Sciatic nerve (tissue), 2 donors: ENCODE measurements around the gene BMPER. TPM values are rescaled to one million over a fixed set of nuclear protein-coding genes. Genes with fewer than 3 reads are reported as not detected.

ENCODE experiments used
- ATAC-seq: fragments of 200-7000 bp; cut with Tn5 transposase; one replicate; pipeline ENCODE4 v1.9.1; 2020; ENCODE audit warnings: mild to moderate bottlenecking, moderate library complexity
- DNase-seq: peaks from one replicate; pipeline ENCODE4 v3.0.0-alpha.2; 2020; ENCODE audit warnings: low spot score
- intact Hi-C: fragments of 100-400 bp; cut with DNase I; formaldehyde crosslinking; loops from one replicate; pipeline ENCODE4 v1.14.2; 2022
- total RNA-seq: library from RNA; stranded (reverse); fragmentation: NEBNext Ultra II Directional; extraction: Animal tissue kit (Norgen Biotek cat#: 25700); gene quantifications from one replicate; pipeline ENCODE4 v1.2.1, GENCODE V29; 2021
- donor health status: DM: no; HTN: no; CAD: no.
- donor health status: DM: no; HTN: no; CAD: no.

BMPER gene
- total RNA-seq, 1 donor from 2014 or later: 18.8 TPM

DNA sequence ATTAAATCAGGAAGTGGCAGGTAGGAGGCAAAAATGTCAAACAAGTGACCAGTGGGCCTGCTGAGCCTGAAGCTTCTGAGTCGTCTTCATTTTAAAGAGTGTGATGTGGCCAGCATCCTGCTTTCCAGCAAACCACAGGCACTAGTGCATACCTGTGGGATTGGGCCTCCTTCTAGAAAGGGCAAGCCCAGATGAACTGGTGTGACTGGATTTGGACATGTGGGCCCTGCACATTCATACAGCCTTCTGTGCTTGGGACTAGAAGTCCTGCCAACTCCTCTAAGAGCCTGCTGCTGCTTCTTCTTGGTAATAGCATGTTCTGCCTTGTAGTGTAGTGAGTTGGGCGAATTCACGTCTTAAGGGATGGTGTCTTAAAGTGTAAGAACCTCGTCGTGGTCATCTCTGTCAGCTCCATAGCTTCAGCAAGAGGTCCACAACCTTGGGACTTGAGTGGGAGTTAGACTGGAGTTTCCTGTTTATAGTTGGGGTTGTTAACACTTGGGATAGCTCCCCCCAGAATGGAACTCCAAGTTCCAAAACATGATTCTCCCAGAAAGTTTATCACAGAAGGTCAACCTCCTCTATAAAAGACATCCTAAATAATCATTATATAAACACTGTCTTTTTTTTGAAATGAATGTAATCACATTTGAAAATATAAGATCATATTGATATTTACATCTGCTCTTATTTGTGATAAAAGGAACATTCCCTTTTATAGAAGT, 11.2 kb downstream of the BMPER start:
- intact Hi-C loops: no loop called here
- DNase-seq: no peak
- no peak for ATAC-seq

DNA sequence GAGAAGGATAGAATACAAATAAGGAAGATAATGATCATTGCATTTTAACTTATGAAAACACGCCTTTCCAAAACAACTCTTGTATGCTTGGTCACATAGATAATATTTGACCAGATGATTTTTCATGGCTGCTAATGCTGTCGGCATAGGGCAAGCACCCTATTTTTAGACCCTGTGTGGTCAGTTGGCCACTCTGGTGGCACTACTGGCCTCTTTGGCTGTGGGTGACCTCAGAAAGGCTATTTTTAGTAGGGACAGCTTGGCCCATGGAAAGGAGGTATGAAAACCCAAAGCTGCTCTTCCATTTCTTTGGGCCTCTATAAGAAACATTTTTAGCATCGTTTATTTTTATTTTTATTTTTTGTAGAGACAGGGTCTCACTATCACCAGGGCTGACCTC, 12.3 kb downstream of the BMPER start:
- ATAC-seq (no peak), DNase-seq (no peak)
- intact Hi-C loops: no loop called here

DNA sequence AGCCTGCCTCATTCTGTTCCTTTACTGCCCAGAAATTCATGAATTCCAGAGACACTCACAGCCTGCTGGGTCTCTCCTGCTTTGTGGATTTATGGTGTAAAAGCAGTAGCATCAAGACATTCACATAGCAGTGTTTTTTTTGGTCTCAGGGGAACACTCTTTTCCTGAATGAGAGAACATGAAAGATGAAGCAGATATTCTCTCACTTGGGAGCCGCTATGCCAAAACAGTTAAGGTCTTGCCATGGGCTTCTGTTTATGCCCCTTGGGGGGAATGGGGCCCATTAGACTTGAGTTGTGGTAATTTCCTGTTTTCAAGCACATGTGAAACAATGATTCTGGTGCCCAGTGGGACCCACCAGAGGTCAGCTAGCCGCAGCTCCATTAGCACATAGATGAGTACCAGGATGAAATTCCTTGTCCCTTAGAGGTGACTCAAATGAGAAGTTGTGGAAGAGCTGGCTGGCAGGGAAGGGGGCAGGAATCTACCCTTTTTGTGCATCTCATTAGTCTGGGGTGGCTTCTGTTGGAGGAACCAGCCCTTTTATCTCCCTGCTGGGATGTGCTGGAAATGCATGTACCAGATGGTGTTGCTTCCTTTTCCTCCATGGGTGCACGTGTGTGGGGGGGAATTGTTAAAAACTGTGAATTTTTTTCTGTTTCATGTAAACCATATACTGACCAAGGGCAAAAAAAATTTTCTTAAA, 13.3 kb downstream of the BMPER start:
- intact Hi-C loops: no loop called here
- ATAC-seq: no peak
- no peak for DNase-seq

DNA sequence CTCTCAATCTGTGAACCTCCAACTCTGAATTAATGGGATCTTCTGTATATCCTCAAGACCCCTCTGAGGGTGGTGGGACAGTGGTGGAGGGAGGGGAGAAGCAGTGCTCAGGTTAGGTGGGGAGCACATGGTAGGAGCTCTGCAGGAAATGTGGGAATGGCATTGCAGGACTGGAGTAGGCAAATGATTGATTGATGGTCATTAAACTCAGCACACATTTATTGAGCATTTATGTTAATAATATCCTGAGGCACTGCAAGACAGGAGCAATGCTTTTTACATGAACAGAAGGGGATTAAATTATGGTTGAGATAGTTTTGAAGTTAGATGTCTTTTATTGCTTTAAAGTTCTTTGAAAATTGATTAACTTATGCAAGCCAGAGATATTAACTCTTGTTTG, 14.1 kb downstream of the BMPER start:
- ATAC-seq (no peak), DNase-seq (no peak)
- intact Hi-C loops: no loop called here

DNA sequence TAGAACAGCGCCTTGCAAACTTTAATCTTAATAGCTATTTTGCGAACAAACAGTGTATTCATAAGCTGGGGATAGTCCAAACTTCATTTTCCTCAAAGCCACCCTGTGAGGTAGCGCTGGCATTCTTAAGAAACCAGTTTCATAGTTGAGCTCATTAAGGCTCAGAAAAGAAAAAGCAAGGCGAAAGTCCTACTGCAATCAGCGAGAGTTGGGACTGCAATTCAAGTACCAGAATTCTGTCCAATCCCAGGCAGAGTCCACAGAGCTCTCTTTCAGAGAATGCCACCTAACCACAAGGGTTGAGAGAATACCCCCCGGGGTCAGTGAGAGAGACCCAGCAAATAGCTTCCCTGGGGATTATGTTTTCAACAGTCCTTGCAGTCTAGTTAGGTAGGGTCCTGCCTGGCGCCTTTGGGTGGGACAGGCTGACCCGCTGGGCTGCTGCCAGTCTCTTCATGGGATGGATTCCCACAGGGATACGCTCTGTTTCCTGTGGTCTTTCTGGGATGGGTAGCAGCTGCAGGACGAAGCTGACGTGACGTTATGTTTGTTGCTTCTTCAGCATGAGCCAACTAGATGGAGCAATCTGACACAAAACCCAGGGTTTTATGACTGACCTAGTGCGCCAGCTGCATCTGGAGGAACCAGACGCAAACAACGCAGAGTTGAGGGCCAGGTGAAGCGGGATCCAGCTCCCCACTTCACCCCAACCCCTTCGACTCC, 16.0 kb downstream of the BMPER start:
- ATAC-seq (peak; percentile 90), DNase-seq (peak; percentile 69)
- intact Hi-C loops: no loop called here

DNA sequence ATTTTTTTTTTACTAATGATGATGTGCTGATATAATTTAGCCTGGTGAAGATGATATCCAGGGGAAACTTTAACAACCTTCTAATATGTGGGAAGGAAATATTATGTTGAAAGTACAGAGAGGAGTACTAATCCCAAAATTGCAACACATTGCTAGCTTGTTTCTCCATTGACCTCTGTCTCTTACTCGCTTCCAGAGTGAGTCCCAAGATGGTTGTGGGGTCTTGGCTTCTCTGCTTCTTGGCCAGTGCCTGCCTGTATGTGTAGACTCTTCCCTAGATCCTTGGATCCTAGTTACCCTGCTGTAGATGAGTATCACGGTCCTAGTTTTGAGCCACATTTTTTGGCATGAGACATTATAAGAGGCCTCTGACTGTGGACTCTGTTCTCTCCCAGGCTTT, 17.5 kb downstream of the BMPER start:
- intact Hi-C loops: no loop called here
- DNase-seq: no peak
- ATAC-seq: peak; percentile 93

DNA sequence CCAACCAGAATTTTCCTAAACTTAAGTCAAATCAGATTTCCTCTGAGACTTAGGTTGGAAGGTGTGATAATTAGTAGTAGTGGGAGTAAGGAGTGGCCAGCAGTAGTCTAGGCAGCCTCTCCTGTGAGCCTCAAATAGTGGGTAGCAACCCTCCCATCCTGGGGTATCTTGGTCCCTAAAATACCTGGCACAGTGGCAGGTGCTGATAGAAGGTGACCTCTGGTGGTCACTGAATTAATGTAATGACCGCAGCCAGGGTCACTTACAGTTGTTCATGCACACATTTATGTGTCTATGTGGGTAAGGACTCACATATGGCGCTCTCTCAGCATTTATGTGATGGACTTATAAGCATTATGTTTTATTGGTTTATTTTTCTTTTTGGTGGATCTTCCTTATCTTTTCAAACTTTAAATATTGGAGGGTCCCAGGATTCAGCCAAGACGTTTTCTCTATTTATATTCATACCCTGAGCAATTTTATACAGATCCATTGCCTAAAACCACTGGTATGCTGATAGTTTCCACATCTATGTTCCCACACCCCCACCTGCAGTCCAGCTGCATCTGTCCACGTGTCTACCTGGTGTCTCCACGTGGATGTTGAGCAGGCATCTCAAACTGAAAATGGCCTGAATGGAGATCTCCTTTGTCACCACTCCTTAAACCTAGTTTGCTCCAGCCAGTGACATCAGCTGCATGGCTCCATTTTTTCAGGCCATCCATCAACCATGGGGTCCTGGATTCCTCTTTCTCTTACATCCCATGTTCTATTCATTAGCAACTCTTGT, 18.3 kb downstream of the BMPER start:
- intact Hi-C loops: no loop called here
- no peak for DNase-seq
- no peak for ATAC-seq

DNA sequence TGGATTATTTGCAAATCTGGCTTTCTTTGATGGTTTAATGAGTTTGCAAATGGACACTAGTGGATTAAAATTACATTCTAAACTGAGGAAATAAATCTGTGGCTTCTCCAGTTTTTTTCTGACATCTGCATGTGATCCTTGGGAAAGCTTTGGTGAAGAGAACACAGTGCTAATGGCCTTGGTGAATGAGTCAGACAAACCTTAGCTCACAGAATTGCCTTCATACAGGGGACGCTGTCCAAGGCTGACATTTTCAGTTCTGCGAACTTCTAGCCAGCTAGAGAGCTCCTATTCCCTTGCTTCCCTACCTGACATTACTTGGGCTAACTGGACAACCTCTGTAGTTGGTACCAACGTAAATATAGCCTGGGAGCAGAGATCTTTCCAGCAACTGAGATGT, 21.2 kb downstream of the BMPER start:
- DNase-seq (no peak), ATAC-seq (no peak)
- intact Hi-C loops: no loop called here

DNA sequence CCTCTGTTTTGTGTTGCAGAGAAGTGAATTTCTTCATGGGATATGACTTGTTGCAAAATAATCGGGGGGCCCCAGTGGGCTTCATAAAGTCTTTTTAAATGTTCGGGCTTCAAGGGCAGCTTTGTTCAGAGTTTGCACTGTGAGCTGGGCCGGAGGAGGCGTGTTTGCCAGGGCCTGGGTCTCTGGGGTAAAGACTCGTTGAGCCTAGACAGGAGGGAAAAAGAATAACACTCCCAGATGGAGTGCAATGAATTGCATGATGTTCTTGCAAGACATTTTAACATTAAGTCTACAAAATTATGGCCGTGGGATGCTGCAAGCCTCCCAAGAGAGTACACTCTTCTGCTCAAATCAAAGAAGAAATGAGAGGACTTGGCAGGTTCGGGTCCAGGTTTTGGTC, 23.6 kb downstream of the BMPER start:
- no peak for DNase-seq
- intact Hi-C loops: no loop called here
- ATAC-seq: peak; percentile 79

DNA sequence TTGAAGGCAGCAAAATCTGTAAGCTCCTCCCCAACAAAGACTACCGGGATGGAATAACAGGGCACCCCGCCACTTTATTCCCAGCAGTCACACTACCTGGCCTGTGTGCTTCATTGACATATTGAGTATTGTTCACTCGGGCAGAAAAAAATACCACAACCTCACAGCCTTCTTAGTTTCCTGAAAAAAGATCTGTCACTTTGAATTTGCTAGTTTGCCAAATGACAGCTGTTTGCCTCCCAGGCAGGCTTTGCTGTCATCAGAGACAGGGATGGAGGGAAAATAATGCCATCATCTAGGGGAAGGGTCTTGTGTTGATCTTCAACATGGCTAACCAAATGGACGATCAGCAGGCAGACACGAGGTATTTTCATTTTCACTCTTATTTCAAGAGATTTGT, 26.9 kb downstream of the BMPER start:
- intact Hi-C loops: no loop called here
- ATAC-seq (no peak), DNase-seq (no peak)

DNA sequence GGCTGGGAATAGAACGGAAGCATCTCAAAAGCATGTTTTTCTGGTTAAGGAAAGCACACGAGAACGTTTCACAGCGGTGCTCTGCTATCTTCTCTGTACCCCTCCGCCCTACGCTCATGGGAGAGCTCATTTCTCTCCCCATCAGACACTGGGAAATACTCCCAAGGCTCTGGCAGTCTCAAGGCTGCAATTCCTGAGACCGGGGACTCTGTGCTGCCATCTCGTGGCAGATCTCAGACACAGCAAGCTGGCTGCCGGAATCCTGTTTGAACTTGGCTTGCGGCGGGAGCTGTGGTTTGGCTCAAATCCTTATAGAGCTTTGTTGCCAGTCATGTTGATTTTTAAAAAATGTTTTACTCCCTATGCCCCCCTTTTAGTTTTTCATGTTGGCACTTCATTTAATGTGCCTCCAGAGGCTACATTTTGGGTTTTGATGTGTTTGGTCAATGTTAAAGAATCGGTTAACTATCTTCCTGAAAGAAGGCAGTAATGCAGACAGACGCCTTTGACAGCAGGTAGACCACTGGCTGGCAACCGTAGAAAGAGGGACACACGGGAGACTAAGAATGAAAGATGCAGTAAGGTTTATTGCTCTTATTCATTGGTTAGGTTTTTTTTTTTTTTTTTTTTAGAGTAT, 27.6 kb downstream of the BMPER start:
- intact Hi-C loops: no loop called here
- peak; percentile 92 for DNase-seq
- ATAC-seq: peak; percentile 89

DNA sequence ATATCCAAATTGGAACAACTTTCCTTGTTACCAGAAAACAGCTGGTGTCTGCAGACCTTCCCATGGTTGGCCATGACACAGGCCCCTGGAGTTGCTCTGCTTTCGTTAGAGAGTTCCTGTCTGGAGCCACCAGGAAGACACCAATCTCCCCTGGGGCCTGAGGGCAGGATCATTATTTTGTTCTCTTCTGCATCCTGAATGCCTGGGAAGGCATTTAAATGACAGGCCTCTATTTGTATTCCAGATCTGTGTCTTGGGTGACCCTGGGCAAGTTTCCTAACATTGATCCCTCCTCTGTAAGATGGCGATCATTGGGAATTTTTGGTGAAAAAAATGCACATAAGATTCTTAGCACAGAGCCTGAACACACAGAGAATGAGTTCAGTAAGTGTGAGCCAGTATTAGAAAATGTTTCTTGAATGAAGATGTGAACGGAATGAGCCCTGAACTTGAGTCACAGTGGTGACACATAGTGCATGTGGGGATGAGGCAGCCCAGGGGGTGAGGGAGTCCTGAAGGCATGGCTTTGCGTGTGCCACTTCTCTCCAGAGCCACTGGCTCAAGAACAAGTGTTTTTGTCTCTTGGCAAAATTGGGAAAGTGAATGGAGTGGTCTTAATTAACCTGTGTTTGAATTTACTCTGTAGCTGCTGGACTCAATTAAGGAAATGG, 28.4 kb downstream of the BMPER start:
- intact Hi-C loops: no loop called here
- DNase-seq: no peak
- ATAC-seq: no peak

DNA sequence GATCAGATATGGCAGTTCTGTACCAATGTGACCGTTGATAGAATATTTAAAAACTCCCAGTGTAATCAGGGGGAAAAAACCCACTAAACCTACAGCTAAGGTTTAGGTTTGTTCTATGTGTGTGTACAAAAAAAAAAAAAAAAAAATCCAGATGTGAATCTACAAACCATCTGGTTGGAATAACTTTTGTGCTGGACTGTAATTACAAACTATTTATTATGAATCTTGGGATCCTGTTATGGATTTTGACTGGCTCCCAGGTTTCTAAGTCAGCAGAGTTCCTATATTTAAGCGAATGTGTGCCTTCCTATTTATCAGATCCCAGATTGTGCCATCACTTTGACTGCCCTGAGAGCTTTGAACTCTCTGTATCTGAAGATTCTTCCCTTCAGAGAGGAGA, 29.1 kb downstream of the BMPER start:
- intact Hi-C loops: no loop called here
- no peak for DNase-seq
- ATAC-seq: no peak

DNA sequence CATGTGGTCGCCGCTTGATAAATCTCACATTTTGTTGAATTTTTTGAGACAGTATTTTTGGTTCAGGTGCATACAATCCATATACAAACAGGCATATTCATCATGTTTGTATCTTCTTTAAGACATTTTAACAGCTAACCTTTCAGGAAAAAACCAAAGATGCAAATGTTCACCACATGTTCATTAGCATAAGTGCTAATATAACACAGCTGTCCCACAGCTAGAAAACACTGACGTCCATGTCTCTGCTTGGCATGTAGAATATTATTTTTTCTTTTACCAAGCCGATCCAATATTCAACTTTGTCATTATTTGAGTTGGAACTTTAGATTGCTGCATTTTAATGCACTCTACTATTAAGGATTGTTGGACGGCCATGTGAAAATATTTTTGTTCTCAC, 31.2 kb downstream of the BMPER start:
- intact Hi-C loops: no loop called here
- DNase-seq: no peak
- no peak for ATAC-seq

DNA sequence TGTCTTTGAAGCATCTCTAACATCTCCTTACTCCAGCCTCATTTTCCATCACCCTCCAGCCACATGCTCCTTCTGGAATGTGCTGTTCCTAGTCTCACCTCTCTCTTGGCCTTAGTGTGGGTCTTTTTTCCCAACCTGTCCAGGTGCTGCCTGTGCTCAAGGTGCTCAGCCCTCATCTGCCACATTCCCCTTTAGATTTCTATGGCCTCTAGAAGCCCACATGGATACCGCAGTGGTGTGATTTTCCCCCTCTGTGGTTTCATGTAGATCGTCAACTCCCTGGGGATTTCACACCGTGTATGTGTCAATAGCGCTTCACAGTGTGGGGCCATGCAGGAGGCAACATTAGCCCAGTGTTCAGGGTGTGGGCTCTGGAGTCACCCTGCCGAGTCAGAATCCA, 32.5 kb downstream of the BMPER start:
- DNase-seq (no peak), ATAC-seq (no peak)
- intact Hi-C loops: loop anchor here (1.0 kb wide), 1 partner anchor 27 kb away; no protein-coding TSS in a partner anchor

DNA sequence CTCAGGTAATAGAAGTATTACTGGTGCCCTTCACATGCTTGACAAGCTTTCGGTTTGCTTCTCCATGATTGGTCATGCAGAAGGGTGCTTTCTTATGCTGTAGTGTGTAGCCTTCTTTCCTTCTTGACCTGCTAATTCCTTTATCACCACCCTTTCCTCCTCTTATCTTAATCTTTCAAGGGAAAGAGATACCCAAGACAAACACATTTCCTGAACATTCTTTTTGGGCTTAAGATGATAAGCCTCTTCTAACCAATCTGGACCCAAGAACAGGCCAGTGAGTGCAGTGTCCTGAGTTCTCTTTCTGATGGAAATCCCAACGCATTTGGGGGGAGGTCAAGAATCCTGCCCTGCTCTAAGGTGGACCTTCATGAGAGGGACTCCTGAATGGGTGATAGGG, 33.8 kb downstream of the BMPER start:
- DNase-seq (no peak), ATAC-seq (no peak)
- intact Hi-C loops: no loop called here

DNA sequence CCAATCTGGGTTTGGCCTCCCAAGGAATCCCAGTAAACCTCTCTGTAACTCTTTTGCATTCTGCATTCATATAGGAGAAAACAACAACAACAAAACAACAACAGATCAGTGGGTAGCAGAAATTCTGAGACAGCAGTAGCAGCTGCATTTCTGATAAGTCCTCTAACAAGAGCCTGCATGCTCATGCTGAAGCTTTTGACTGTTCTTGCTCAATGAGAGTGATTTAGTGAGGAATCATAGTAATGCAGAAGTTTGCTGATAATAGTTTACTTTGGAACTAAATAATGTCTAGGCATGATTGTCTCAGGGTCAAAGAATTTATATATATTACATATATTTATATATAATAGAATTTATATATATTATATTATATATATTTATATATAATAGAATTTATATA, 35.2 kb downstream of the BMPER start:
- intact Hi-C loops: no loop called here
- ATAC-seq: no peak
- no peak for DNase-seq

DNA sequence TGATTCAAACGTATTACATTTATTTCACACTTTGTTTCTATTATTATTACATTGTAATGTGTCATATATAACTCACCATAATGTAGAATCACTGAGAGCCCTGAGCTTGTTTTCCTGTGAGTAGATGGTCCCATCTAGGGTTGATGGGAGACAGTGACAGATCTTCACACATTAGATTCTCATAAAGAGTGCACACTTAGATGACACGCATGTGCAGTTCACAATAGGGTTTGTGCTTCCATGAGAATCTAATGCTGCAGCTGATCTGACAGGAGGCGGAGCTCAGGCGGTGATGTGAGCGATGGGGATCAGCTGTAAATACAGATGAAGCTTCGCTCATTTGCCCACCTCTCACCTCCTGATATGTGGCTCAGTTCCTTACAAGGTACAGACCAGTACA, 36.1 kb downstream of the BMPER start:
- DNase-seq (no peak), ATAC-seq (no peak)
- intact Hi-C loops: no loop called here
